HTERT RPE-1 (cell line): ENCODE results near the gene SF3A1.

Experiments
- in situ Hi-C: fragments of 300-500 bp; cut with MboI; formaldehyde crosslinking; loops from 4 replicates; pipeline ENCODE4 v1.14.3; 2020; ENCODE audit warnings: low sequenced_read_pairs

Gene SF3A1

DNA sequence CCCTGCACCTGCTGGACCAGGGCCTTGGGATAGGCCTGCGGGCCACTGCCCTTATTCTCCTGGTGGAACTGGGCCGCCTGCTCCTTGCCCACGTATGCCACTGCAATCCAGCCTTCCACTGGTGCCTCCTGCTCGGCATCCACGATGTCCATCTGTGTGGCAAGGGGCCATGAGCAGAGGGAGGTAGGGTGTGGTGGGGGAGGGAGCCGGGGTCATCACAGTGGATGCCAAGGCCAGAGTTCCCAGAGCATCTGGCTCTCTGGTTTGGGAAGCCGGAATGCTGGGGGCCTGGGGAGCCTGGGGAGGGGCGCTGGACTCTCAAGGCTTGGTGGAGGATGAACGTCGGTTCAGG lies 29.9 kb upstream of the SF3A1 start:
- in situ Hi-C loops, result no loop called here

GRCh38 chr22:30385942-30386341 lies 29.2 kb upstream of the SF3A1 start:
- in situ Hi-C loops, result no loop called here

- in situ Hi-C loops, result no loop called here
Measured at GRCh38 chr22:30383061-30383460, 26.4 kb upstream of the SF3A1 start.

- in situ Hi-C loops, result no loop called here
Measured at GRCh38 chr22:30382340-30382739, 25.6 kb upstream of the SF3A1 start.

GRCh38 chr22:30381264-30381663 lies 24.6 kb upstream of the SF3A1 start:
- in situ Hi-C loops, result no loop called here

GRCh38 chr22:30380011-30380410 lies 23.3 kb upstream of the SF3A1 start:
- in situ Hi-C loops, result no loop called here

DNA sequence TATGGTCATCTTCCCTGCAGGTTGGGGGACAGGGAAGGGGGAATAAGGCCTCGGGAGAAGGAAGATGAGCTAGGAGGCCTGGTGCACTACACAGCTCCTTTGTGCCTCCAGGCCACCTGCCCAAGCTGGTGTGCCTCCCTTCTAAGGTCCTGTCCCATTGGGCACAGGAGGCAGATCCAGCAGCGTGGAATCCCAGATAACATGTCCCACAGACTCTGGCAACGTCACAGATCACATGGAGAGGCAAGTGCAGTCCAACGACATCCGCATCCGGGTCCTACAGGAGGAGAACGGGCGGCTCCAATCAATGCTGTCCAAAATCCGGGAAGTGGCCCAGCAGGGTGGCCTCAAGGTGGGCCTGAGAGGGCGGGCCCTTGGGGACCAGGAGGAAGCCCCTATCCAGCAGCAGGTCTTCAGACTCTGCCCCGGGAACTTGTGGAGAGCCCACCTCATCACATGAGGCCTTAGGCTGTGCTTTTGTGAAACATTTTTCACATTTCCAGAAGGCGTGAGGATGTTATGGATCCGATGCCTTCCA lies 18.7 kb upstream of the SF3A1 start:
- in situ Hi-C loops, result no loop called here

DNA sequence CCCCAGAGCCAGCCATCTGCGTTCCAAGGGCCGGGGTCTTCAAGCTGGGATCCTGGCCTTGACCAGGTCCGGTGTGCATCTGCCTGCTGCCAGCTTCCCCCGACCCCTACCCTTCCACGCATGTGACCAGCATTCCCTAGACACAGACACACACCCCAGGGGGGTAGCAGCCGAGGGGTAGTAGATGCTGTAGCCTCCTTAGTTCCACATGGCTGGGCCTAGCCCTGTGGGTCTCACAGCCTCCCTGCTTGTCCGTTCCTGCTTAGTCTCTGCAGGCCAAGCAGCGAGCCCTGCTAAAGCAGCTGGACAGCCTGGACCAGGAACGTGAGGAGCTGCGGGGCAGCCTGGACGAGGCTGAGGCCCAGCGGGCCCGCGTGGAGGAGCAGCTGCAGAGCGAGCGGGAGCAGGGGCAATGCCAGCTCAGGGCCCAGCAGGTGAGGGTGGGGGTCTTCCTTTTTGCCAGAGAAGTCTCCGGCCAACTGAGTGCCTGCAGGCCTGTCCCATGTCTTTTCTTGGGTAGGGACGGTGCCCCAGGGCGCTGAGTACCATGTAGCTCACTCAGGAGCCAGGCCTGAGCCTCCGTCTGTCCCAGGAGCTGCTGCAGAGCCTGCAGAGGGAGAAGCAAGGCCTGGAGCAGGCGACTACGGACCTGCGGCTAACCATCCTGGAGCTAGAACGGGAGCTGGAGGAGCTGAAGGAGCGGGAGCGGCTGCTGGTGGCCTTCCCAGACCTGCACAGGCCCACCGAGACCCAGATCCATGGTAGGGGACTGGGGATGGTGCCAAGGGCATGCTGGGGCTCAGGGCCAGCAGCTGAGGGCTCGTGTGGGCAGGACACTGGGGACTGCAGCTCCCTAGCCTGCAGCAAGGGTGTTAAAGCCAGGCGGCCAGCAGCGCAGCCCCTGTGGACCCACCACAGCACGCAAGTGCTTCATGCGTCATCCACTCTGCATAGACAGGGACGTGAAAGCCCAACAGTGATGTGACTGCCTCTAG lies 16.9 kb upstream of the SF3A1 start:
- in situ Hi-C loops, result no loop called here

- in situ Hi-C loops, result no loop called here
Measured at GRCh38 chr22:30372915-30373314, 16.2 kb upstream of the SF3A1 start.

GRCh38 chr22:30371981-30372380 lies 15.3 kb upstream of the SF3A1 start:
- in situ Hi-C loops, result no loop called here

DNA sequence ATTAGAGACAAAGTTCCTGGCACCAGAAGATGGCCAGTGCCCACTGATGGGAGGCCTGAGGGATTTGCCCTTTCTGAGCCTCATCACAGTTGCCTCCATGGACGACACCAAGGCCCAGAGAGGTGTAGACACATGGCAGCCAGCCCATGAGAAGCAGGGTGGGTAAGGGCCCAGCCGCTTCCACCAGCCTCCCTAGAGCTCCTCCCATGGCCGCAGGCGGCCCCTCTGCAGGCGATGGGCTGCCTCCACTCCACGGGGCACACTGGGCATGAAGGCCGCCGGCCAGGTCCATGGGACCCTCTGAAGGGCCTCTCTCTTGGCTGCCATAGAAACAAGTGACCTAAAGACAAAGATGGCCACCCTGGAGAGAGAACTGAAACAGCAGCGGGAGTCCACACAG lies 14.6 kb upstream of the SF3A1 start:
- in situ Hi-C loops, result no loop called here

- in situ Hi-C loops, result no loop called here
Measured at GRCh38 chr22:30370641-30371230, 14.0 kb upstream of the SF3A1 start.

DNA sequence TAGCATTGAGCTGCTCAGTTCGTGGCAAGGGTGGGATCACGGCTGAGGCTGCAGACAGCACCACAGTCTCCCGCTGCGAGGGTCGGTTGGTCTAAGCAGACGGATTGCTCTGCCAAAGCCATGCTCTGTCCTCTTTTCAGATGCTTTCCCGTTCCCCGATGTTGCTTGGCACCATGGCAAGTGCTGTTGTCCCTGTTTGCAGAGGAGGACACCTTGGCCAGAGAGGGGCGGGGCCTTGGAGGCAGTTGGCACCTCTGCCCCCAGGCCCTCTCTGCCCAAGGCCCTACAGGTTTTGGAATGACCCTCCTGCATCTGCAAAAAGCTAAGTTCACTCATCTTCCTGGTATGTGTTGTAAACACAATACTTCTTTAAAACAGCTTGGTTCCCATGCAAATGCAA lies 11.7 kb upstream of the SF3A1 start:
- in situ Hi-C loops, result no loop called here

GRCh38 chr22:30365891-30366290 lies 9.2 kb upstream of the SF3A1 start:
- in situ Hi-C loops, result no loop called here

GRCh38 chr22:30362651-30363281 lies 6.1 kb upstream of the SF3A1 start:
- in situ Hi-C loops, result no loop called here

GRCh38 chr22:30361916-30362650 lies 5.4 kb upstream of the SF3A1 start:
- in situ Hi-C loops, result no loop called here

DNA sequence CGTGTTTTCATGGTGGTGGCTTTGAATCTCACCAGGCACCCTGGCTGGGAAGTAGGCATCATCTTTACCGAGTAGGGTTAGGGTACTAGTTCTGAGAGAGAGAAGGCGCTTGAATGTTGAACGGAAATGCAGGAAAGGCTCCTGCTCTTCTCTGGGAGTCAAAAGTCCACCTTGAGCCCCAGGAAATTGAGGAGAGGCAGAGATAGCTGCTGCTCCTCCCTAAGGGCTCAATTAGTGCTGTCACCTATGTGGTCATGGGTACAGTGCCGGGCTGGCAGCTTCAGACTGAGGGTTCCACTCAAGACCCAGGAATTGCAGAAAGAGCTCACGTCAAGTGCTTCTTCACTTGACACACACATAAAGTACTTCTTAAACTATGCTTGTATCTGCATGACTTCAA lies 1.8 kb upstream of the SF3A1 start:
- in situ Hi-C loops, result no loop called here

DNA sequence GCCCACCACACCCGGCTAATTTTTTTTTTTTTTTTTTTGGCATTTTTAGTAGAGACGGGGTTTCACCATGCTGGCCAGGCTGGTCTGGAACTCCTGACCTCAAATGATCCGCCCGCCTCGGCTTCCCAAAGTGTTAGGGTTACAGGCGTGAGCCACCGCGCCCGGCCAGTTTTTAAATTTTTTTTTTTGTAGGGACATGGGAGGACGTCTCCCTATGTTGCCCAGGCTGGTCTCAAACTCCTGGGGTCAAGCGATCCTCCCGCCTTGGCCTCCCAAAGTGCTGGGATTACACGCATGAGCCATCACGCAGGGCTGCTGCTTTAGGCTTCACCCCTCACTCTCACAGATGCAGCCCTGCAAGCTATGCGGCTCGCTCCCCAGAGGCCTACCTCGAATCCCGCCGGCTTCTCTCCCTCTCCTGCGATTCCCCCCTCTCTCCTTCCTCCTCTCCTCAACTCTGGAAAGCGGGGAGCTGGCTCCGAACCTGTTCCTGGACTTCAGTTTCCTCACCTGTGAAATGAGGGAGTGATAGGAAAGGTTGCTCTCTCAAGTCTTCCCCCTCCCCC lies 1.0 kb upstream of the SF3A1 start:
- in situ Hi-C loops, result no loop called here

DNA sequence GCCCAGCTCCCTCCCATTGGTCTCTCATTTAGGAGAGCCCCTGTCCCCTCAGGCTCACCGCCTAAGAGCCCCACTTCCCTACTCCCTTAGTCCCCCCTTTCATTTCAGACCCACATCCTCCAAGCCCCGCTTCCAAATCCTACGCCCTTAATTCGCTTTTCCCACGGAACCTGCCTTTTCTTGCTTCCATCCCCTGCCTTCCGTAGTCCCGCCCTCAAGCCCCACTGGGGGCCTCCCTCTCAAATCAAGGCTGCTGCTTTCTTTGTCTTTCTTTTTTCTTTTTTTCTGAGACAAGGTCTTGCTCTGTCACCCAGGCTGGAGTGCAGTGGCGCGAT lies 509 bp upstream of the SF3A1 start:
- in situ Hi-C loops, result no loop called here

- in situ Hi-C loops, result no loop called here
Measured at GRCh38 chr22:30354644-30355043, 2.0 kb downstream of the SF3A1 start.

GRCh38 chr22:30351226-30351625 lies 5.5 kb downstream of the SF3A1 start:
- in situ Hi-C loops, result no loop called here
